ENCODE results near the gene HK3.

DNA sequence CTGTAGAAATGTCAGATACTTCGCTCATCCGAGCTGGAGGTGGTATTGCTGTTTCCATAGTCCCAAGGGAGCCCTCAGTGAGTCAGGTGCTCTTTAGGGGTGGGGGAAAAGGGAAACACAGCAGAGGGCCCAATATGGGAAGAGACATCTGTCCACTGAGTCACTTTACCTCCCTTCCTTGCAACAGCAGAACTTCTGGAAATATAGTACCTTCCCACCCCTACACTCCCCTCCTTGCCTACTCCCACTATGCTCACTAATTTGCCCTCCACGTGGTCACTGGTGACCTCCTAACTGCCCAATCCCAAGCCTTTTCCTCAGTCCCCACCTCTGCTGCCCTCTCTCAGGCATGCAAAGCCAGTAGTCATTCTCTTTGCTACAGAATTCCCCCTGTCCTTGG is 1.9 kb downstream of the HK3 start:
- no peak for TF ChIP-seq POLR2A (IDR thresholded peaks at IDR 0.05)
- TF ChIP-seq, protein P1, sequence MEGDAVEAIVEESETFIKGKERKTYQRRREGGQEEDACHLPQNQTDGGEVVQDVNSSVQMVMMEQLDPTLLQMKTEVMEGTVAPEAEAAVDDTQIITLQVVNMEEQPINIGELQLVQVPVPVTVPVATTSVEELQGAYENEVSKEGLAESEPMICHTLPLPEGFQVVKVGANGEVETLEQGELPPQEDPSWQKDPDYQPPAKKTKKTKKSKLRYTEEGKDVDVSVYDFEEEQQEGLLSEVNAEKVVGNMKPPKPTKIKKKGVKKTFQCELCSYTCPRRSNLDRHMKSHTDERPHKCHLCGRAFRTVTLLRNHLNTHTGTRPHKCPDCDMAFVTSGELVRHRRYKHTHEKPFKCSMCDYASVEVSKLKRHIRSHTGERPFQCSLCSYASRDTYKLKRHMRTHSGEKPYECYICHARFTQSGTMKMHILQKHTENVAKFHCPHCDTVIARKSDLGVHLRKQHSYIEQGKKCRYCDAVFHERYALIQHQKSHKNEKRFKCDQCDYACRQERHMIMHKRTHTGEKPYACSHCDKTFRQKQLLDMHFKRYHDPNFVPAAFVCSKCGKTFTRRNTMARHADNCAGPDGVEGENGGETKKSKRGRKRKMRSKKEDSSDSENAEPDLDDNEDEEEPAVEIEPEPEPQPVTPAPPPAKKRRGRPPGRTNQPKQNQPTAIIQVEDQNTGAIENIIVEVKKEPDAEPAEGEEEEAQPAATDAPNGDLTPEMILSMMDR (IDR thresholded peaks at IDR 0.05) = no peak

Measured in prostate gland (tissue), 2 donors.